NK-92 (cell line): ENCODE results near the gene TRIB2.

Experiments used
- DNase-seq: peaks from one replicate; lab custom pipeline; 2025; ENCODE audit not compliant: unreplicated experiment; lab: John Stamatoyannopoulos, UW

Gene TRIB2

GRCh38 chr2:12719400-12720277, 2.9 kb downstream of the TRIB2 start:
- DNase-seq = no peak

DNA sequence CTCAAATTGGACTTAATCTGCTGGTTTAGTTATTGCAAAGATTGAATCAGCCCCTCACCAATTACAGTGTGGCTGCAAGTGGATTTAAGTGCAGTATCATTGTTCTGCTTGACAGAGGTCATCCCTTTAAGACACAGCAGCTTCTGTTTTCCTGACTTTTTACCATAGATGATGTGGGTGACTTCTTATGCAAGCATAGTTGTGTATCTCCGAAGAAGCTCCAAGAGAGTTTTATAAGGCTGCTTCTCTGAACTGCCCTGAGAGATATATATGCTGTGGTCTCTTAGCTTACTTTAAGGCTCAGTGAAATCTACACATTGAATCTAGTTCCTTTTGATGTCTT, 3.5 kb downstream of the TRIB2 start:
- no peak for DNase-seq

DNA sequence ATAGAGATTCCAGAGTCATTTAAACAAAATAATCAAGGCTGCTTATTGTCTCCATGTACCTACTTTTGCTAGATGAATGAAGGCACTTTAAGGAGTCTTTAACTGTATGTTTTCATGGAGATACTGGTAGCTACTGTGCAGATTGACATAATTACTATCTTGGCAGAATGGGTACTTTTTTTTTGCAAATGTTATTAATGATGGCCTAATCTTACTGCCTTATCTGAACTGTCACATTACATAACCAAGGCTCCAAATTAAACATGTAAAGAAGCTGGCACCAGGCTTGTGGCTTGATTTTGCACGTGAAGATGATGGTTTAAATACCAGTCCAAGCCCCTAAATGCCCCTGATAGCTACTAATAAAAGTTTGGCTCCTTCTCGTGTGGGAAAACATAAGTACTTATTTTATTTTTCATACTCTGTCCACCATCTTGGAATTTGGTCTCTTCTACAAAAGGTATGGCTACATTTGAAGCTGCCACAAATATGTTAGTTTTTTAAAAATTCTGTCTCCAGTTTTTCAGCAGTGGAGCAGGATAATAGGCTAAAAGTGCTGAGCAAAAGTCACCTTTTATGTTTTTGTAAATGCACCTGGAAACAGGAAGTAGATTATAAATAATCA, 4.1 kb downstream of the TRIB2 start:
- DNase-seq = no peak

- no peak for DNase-seq
Observed at GRCh38 chr2:12721566-12722446, 5.1 kb downstream of the TRIB2 start.

GRCh38 chr2:12722447-12723316, 5.9 kb downstream of the TRIB2 start:
- no peak for DNase-seq

DNA sequence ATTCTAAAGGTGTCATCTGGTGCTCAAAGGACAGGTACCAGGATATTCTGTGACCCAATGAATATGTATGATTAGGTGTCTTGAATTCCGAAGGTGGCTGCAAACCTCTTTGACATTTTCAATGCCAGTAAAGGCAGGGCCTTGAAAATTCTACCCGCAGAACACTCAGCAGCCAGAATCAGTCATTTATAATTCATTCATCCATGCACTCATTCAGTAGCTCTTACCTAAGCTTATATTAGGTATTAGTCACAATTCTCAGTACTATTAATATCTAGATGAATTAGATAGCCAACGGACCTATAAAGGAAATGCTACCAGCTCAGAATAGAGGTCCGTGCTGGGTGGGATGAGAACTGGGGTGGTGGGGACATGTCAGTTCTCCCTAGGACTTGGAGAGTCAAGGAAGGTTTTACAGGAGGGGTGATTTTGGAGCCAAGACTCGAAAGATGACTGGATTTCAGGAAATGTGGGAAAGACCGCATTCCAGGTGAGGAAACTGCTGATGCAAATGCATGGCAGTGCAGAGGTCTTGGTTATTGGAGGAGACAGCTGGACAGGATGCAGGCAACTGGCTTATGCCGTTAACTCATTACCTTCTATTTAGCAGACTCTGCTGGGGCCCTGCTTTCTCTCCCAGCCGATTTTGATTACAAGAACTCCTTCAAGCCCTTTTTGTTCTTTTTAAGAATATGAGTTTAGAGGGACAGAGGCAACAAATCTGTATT, 7.2 kb downstream of the TRIB2 start:
- no peak for DNase-seq

GRCh38 chr2:12725233-12726187, 8.8 kb downstream of the TRIB2 start:
- no peak for DNase-seq

DNA sequence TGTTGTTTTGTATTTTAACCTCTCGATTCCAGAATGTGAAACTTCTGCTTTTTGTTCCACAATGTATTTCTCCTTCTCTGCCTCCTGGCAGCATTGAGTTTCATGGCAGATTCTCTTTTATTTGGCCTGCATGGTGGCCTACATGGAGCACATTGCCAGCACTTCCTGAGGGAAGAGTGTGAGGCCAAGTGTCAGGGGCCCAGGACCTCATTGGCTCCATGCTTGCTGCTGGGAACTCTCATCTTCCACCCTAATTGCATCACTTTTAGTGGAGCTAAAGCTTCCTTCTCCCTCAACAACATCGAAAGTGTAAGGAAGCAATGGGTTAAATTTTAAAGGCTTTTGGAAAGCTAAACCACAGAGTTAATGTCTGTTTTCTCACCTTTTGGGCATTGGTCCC, 9.5 kb downstream of the TRIB2 start:
- no peak for DNase-seq

DNA sequence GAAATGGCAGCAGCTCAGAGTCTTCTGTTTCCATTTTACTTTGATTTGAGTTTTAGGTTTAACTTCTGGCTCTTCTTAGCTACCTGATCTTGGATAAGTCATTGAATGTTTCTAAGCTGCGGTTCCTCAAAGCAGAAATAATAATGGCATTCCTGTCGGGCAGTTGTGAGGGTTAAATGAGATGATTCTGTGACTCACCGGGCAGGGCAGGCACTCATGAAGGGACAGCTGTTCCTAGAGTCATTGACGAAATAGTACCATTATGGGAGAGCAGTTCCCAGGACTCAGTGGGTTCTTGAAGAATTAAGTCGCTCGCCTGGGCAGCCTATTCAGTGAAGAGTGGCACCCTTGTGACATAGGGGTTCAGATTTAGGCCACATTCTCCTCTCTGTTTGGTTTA, 10.3 kb downstream of the TRIB2 start:
- DNase-seq = no peak

- no peak for DNase-seq
Observed at GRCh38 chr2:12727641-12728040, 10.9 kb downstream of the TRIB2 start.

GRCh38 chr2:12728221-12728777, 11.6 kb downstream of the TRIB2 start:
- no peak for DNase-seq

- DNase-seq = no peak
Observed at GRCh38 chr2:12730265-12730664, 13.5 kb downstream of the TRIB2 start.

DNA sequence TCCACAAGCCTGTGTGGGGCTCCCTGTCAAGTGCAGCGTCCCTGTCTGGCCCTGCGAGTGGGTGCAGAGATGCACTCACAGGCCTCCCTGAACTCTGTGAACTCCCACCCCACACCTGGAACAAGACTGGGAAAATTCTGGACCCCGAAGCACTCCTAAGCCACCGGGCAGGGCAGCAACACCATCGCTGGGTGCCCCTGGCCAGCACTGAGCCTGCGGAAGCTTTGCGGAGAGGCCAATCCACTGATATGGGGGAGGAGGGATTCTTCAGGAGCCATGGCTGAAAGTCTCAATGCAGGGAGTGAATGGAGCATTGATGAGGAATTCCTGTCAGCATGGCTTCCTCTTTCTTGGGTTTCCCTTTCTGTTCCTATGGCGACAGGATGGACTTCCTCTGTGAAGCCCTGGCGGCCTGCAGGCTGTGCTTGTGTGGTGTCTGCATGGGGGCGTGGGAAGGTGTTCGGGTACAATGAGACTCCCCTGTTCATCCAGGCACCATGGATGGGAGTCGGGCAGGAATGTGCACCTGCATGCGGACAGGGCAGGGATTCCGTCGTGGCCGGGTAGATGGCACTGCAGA, 15.1 kb downstream of the TRIB2 start:
- no peak for DNase-seq

DNA sequence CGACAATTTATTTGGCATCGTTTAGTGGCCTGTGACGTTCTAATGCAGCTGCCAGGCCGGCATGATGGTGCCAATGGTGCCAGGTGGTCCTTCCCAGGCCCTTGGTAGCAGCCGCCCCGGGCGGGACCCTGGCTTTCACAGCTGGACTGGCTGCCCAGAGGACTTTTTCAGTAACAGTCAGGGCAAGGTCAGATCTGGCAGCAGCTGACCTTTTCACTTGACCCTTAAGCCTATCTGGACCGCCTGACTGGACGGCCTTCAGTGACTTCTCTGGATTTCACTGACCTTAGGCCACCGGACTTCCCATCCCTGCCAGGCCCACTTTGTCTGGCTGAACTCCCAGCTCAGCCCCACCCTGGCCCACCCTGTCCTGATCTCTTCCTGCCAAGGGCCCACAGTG, 15.9 kb downstream of the TRIB2 start:
- no peak for DNase-seq

- no peak for DNase-seq
Observed at GRCh38 chr2:12733846-12734245, 17.1 kb downstream of the TRIB2 start.

DNA sequence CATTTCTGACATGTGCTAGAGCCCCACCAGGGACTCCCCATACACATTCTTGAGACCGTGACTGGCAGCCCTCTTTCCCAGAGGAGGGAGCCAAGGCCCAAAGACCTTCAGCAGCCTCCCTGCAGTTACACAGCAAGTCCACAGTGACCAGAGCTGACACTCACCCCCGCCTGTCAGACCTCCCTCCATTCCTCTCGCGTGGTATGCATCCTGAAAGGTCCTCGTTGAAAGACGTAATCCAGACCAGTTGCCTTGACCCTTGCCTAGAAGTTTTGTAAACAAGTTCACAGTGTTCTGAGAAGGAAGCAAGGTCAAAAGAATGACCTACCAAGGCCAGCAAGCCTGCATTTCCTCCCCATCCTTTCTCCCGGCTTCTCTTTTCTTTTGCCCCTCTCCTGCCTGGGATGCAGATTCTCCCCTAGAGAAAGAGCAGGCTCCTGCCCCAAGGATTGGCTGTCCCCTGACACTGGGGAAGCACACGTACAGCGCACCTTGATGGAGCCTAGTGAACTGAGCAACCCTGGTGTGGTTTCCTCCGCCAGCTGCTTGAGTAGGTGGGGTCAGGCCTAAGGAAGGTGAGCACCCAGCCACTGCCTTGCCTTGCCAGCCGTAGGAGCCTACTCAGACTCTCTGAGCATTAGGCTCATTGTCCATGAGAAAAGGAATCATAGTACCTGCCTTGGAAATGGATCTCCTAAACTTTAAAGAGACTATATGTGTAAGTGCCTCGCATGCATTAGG, 18.3 kb downstream of the TRIB2 start:
- no peak for DNase-seq

DNA sequence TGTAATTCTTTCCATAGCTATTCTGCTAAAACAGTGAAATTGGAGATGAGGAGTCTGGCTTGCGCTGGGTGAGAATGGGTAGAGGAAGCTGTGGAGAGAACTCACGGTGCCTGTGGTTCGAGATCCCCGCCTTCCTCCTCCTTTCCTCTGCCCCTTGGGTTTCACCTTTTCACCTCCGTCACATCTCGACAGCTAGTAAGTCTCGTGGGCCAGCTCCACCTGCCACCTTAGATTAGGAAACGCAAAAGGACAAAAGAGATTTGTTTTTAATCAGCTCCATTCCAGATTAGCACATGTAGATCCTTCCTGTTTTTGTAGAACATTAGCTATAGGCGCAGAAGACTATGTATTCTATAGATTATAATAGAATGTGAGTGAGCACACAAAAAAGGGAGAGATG, 20.6 kb downstream of the TRIB2 start:
- DNase-seq = no peak
